Testis (tissue), 5 donors: ENCODE results near the gene NUDT8. TPM values are rescaled to one million over a fixed set of nuclear protein-coding genes. Genes with fewer than 3 reads are reported as not detected.

Experiments used
- DNase-seq: peaks from one replicate; pipeline ENCODE4 v3.0.0-alpha.2; 2019
- H3K27ac ChIP-seq, 2 donors: fragments of 200-600 bp; sonication (generic); one replicate each; pipeline ENCODE4 v1.5.1; 2019
- H3K27me3 ChIP-seq: fragments of 200-600 bp; sonication (generic); one replicate; pipeline ENCODE4 v1.5.1; 2019
- H3K36me3 ChIP-seq: fragments of 200-600 bp; sonication (generic); one replicate; pipeline ENCODE4 v1.5.1; 2017; ENCODE audit warnings: low read depth; ENCODE audit errors: missing control alignments
- H3K4me1 ChIP-seq: fragments of 200-600 bp; sonication (generic); one replicate; pipeline ENCODE4 v1.5.1; 2019
- H3K4me3 ChIP-seq, 2 donors: fragments of 200-600 bp; sonication (generic); one replicate each; pipeline ENCODE4 v1.5.1; 2017 to 2019
- H3K9me3 ChIP-seq: fragments of 200-600 bp; sonication (generic); one replicate; pipeline ENCODE4 v1.5.1; 2017
- CTCF ChIP-seq, 3 experiments: fragments of 450-650 bp in 2 of 3; fragments of 200-600 bp in 1 of 3; sonication (generic) in 1 of 3; IDR thresholded peaks; one replicate each; pipeline ENCODE4 v1.5.1; 2016 to 2019; ENCODE audit warnings: antibody characterized with exemption in 3 of 3, mild to moderate bottlenecking in 2 of 3, moderate library complexity in 1 of 3
- POLR2A ChIP-seq: fragments of 450-650 bp; IDR thresholded peaks from one replicate; pipeline ENCODE4 v1.6.1; 2017; ENCODE audit warnings: antibody characterized with exemption, mild to moderate bottlenecking, moderate library complexity
- WGBS, 2 donors: methylation state at CpG; one replicate each; pipeline ENCODE4 v1.1.5; 2018; 5-methylcytosine and 5-hydroxymethylcytosine counted together
- intact Hi-C: fragments of 100-400 bp; cut with DNase I; formaldehyde crosslinking; loops from one replicate; pipeline ENCODE4 v1.15.1; 2023; ENCODE audit warnings: low total_unique reads
- long read RNA-seq, 2 donors: transcript quantifications; one replicate each; lab custom pipeline, GENCODE V29; 2026
- polyA plus RNA-seq: library from polyadenylated mRNA; stranded (reverse); fragments of 350-450 nt; fragmentation: Illumina TruSeq; extraction: RNeasy Lipid Tissue Mini Kit (QIAGEN cat#74804); gene quantifications from one replicate; pipeline ENCODE4 v1.2.3, GENCODE V29; 2014; ENCODE audit warnings: low read depth, low replicate concordance; ENCODE audit not compliant: insufficient read depth
- total RNA-seq, 2 donors: library from RNA; depleted of rRNA; stranded (reverse); fragments of >200 nt; gene quantifications; one replicate each; pipeline ENCODE4 v1.2.3, GENCODE V29; 2016

The NUDT8 gene
- total RNA-seq (1 to 10 TPM; 6.2 to 7.0 TPM), polyA plus RNA-seq (4.0 TPM)
- long read RNA-seq, donor 1, partial matches to known transcripts: 0 of 6 reads
- long read RNA-seq, donor 1, other reads (novel, unspliced or antisense): 0 of 6 reads
- long read RNA-seq, donor 2, partial matches to known transcripts: 0 of 2 reads
- long read RNA-seq, donor 2, other reads (novel, unspliced or antisense): 0 of 2 reads

GRCh38 chr11:67629386-67630227, at the start of gene NUDT8:
TSS of gene NUDT8 (minus strand) at chr11:67629937. CDS start at chr11:67629911, 26 bp downstream.
- TF ChIP-seq POLR2A: no peak
- TF ChIP-seq CTCF (IDR thresholded peaks at IDR 0.05): peak; percentile 64 to 86 (median 69)
- Histone ChIP-seq H3K27me3 (no peaks in the 10 kb centered on the region), H3K9me3 (no peaks in the 10 kb centered on the region), H3K27ac (peak within 1 kb of the TSS; percentile 91 to 94), H3K4me3 (peak within 1 kb of the TSS; percentile 70 to 72), H3K4me1 (peaks cover 5% of the 10 kb centered on the region), H3K36me3 (no peaks in the 10 kb centered on the region)
- whole genome bisulfite sequencing, 2 donors: 1% methylated on average over 60 of the region's 102 CpGs; no CpG with 5 or more reads in 1 of the 2 donors
- intact Hi-C loops: no loop called here
- DNase-seq: peak; percentile 82

- H3K27me3 ChIP-seq: no peaks in the 10 kb centered on the region
- DNase-seq: no peak
- no peak for TF ChIP-seq POLR2A
- TF ChIP-seq CTCF (IDR thresholded peaks at IDR 0.05): no peak
- H3K27ac ChIP-seq: no peak overlapping the region
- H3K9me3 ChIP-seq: no peaks in the 10 kb centered on the region
- no peaks in the 10 kb centered on the region for H3K36me3 ChIP-seq
- intact Hi-C loops: no loop called here
- 90% methylated on average over 9 to 12 of the region's 12 CpGs for WGBS, 2 donors
- no peaks in the 10 kb centered on the region for H3K4me1 ChIP-seq
- no peak overlapping the region for H3K4me3 ChIP-seq
These were observed 45.5 kb upstream of the NUDT8 start for GRCh38 chr11:67675058-67675747.

- DNase-seq: no peak
- no peaks in the 10 kb centered on the region for H3K36me3 ChIP-seq
- TF ChIP-seq POLR2A: no peak
- TF ChIP-seq CTCF (IDR thresholded peaks at IDR 0.05): no peak
- H3K9me3 ChIP-seq: no peaks in the 10 kb centered on the region
- intact Hi-C loops: no loop called here
- H3K4me1 ChIP-seq: no peaks in the 10 kb centered on the region
- H3K27ac ChIP-seq: no peak within 1 kb of the TSS
- H3K4me3 ChIP-seq: no peak within 1 kb of the TSS
- 51 to 76% methylated on average over 3 to 8 of the region's 8 CpGs for whole genome bisulfite sequencing, 2 donors
- no peaks in the 10 kb centered on the region for H3K27me3 ChIP-seq
These were observed 44.7 kb upstream of the NUDT8 start, which contains the start of gene ALDH3B2 for GRCh38 chr11:67674442-67674871. TSS of gene ALDH3B2 (minus strand) at chr11:67674623. CDS start at chr11:67666935, 7,688 bp downstream.

- intact Hi-C loops: no loop called here
- TF ChIP-seq CTCF (IDR thresholded peaks at IDR 0.05) (no peak), POLR2A (no peak)
- 67 to 68% methylated on average over 8 of the region's 8 CpGs for WGBS, 2 donors
- no peak for DNase-seq
- Histone ChIP-seq H3K36me3 (no peaks in the 10 kb centered on the region), H3K4me3 (no peak overlapping the region), H3K4me1 (no peaks in the 10 kb centered on the region), H3K9me3 (no peaks in the 10 kb centered on the region), H3K27me3 (no peaks in the 10 kb centered on the region), H3K27ac (no peak overlapping the region)
These were observed 44.2 kb upstream of the NUDT8 start for GRCh38 chr11:67673902-67674301.
